Stomach (tissue), 9 donors: ENCODE results near the gene CD36. TPM values are rescaled to one million over a fixed set of nuclear protein-coding genes. Genes with fewer than 3 reads are reported as not detected.
A peak's percentile ranks its signal among the peaks of the same experiment; 100 is the strongest.

ENCODE experiments used
- DNase-seq, 2 donors: peaks; one replicate each; pipeline versions ENCODE4 v3.0.0 to v3.0.0-alpha.2; 2013 to 2019
- H3K27ac ChIP-seq, 5 donors: fragments of 200-600 bp in 4 of 5; sonication (generic) in 4 of 5; one replicate each; pipeline ENCODE4 v1.5.1; 2013 to 2019; ENCODE audit warnings: mild to moderate bottlenecking in 1 of 5, moderate library complexity in 1 of 5
- H3K27me3 ChIP-seq, 3 donors: fragments of 200-600 bp; sonication (generic); one replicate each; pipeline ENCODE4 v1.5.1; 2017 to 2019; ENCODE audit warnings: mixed run types in 1 of 3
- H3K36me3 ChIP-seq, 4 donors: fragments of 200-600 bp; sonication (generic); 1 replicate in 3 of 4; 2 replicates in 1 of 4; pipeline ENCODE4 v1.5.1; 2016 to 2019
- H3K4me1 ChIP-seq, 4 donors: fragments of 200-600 bp; sonication (generic); one replicate each; pipeline ENCODE4 v1.5.1; 2016 to 2019
- H3K4me3 ChIP-seq, 4 donors: fragments of 200-600 bp; sonication (generic) in 3 of 4; one replicate each; pipeline ENCODE4 v1.5.1; 2016 to 2019; ENCODE audit warnings: mild to moderate bottlenecking in 1 of 4
- H3K9me3 ChIP-seq, 4 donors: fragments of 200-600 bp; sonication (generic); one replicate each; pipeline ENCODE4 v1.5.1; 2016 to 2019
- CTCF ChIP-seq, 7 experiments: fragments of 450-650 bp in 4 of 7; fragments of 200-600 bp in 3 of 7; sonication (generic) in 3 of 7; IDR thresholded peaks; one replicate each; pipeline ENCODE4 v1.5.1; 2016 to 2019; ENCODE audit warnings: antibody characterized with exemption in 7 of 7, control low read depth in 2 of 7, mild to moderate bottlenecking in 1 of 7
- EP300 ChIP-seq: sonication (generic); formaldehyde crosslinking; IDR thresholded peaks from one replicate; pipeline ENCODE4 v1.6.1; 2017; ENCODE audit warnings: antibody characterized with exemption
- POLR2A ChIP-seq, 4 donors: fragments of 450-650 bp; IDR thresholded peaks; one replicate each; pipeline ENCODE4 v1.6.1; 2016; ENCODE audit warnings: antibody characterized with exemption in 4 of 4, control low read depth in 2 of 4, mild to moderate bottlenecking in 1 of 4, moderate library complexity in 1 of 4
- POLR2AphosphoS5 ChIP-seq, 3 donors: sonication (generic); formaldehyde crosslinking; IDR thresholded peaks; one replicate each; pipeline ENCODE4 v1.6.1; 2016; ENCODE audit warnings: antibody characterized with exemption in 3 of 3
- WGBS, 5 donors: extraction: QIAGEN DNeasy Blood & Tissue Kit in 3 of 5; methylation state at CpG; one replicate each; pipeline versions ENCODE4 v1.1.5 to v1.1.7; 2013 to 2018; 5-methylcytosine and 5-hydroxymethylcytosine counted together
- intact Hi-C: fragments of 100-400 bp; cut with DNase I; formaldehyde crosslinking; loops from one replicate; pipeline ENCODE4 v1.15.1; 2023; ENCODE audit warnings: low total_unique reads
- polyA plus RNA-seq, 3 donors: library from polyadenylated mRNA; stranded (reverse); fragments of 200-250 nt; gene quantifications; one replicate each; pipeline ENCODE4 v1.2.3, GENCODE V29; 2013
- small RNA-seq, 4 donors: library from RNA; depleted of rRNA; stranded (forward); fragments of <200 nt; gene quantifications; one replicate each; pipeline ENCODE3, GENCODE V24; 2016
- total RNA-seq, 5 donors: library from RNA; depleted of rRNA; stranded (reverse); fragments of >200 nt; gene quantifications; one replicate each; pipeline versions ENCODE4 v1.1.0 to v1.2.3, GENCODE V29; 2014 to 2016
- donor health status: healthy with polysubstance abuse.
- donor health status: Bipolar disorder and iron deficiency.
- donor health status: healthy.

Gene CD36
- total and polyA plus RNA-seq, 8 donors, result 5.5 to 346 (median 33.5) TPM

GRCh38 chr7:80722616-80723195 is 84.3 kb downstream of the CD36 start:
- intact Hi-C loops, result no loop called here
- H3K4me3 ChIP-seq, result no peak overlapping the region
- H3K4me1 ChIP-seq, result peaks cover 4 to 31% (median 19%) of the 10 kb centered on the region in 4 donors
- WGBS, 5 donors, result 61 to 72% (median 65%) methylated on average over 3 of the region's 3 CpGs
- H3K9me3 ChIP-seq, result no peaks in the 10 kb centered on the region
- DNase-seq, result peak; percentile 32 to 46
- TF ChIP-seq POLR2AphosphoS5 (IDR thresholded peaks at IDR 0.05), result peak; percentile 33 to 83 (median 63)
- no peak for TF ChIP-seq CTCF (IDR thresholded peaks at IDR 0.05)
- H3K36me3 ChIP-seq, result no peaks in the 10 kb centered on the region
- H3K27me3 ChIP-seq, result no peaks in the 10 kb centered on the region
- H3K27ac ChIP-seq, result peak overlapping the region in 4 of 5 donors; percentile 62 to 76 (median 70)

GRCh38 chr7:80724249-80724871 is 85.9 kb downstream of the CD36 start:
- Histone ChIP-seq H3K4me1 (peaks cover 4 to 33% (median 20%) of the 10 kb centered on the region in 4 donors), H3K9me3 (no peaks in the 10 kb centered on the region), H3K27me3 (no peaks in the 10 kb centered on the region), H3K4me3 (no peak overlapping the region), H3K27ac (peak overlapping the region in 4 of 5 donors; percentile 17 to 71 (median 56)), H3K36me3 (no peaks in the 10 kb centered on the region)
- intact Hi-C loops, result no loop called here
- DNase-seq, result peak in 1 of 2 donors; percentile 87
- 54 to 71% (median 71%) methylated on average over 4 of the region's 4 CpGs for WGBS, 5 donors
- TF ChIP-seq POLR2A (IDR thresholded peaks at IDR 0.05), result no peak
- TF ChIP-seq POLR2AphosphoS5 (IDR thresholded peaks at IDR 0.05), result no peak
- TF ChIP-seq EP300, result no peak
- TF ChIP-seq CTCF (IDR thresholded peaks at IDR 0.05), result no peak

- WGBS, 5 donors, result 65 to 85% (median 74%) methylated on average over 4 of the region's 4 CpGs
- no peak overlapping the region for H3K4me3 ChIP-seq
- H3K9me3 ChIP-seq, result no peaks in the 10 kb centered on the region
- H3K27ac ChIP-seq, result no peak overlapping the region
- no peaks in the 10 kb centered on the region for H3K36me3 ChIP-seq
- peaks cover 4 to 40% (median 20%) of the 10 kb centered on the region in 4 donors for H3K4me1 ChIP-seq
- intact Hi-C loops, result no loop called here
- H3K27me3 ChIP-seq, result no peaks in the 10 kb centered on the region
- no peak for DNase-seq
- no peak for TF ChIP-seq POLR2AphosphoS5 (IDR thresholded peaks at IDR 0.05)
- TF ChIP-seq CTCF (IDR thresholded peaks at IDR 0.05), result no peak
- no peak for TF ChIP-seq EP300
- TF ChIP-seq POLR2A (IDR thresholded peaks at IDR 0.05), result no peak
Observed at GRCh38 chr7:80725181-80725611, 86.8 kb downstream of the CD36 start.

Small RNA genes lying within 50 kb of the gene (small RNA-seq; reads per million reads assigned to genes)
- 0 reads per million in 4 donors for gene AC073850.1

Other genes starting within 250 kb of the CD36 start
- gene GNAT3, start 126.6 kb upstream of the CD36 start, total RNA-seq, result not detected
- gene GNAT3, start 126.6 kb upstream of the CD36 start, polyA plus RNA-seq, result not detected